Stomach smooth muscle (tissue), 2 donors: Measurements from ENCODE around the gene GUCY2C.
A peak's percentile ranks its signal among the peaks of the same experiment; 100 is the strongest.

Source experiments
- H3K27ac ChIP-seq: one replicate; pipeline ENCODE4 v1.7.0; 2013; ENCODE audit warnings: mild to moderate bottlenecking, low read length, inconsistent platforms
- H3K27me3 ChIP-seq, 2 donors: one replicate each; pipeline ENCODE4 v1.7.0; 2013; ENCODE audit warnings: low read length in 2 of 2; ENCODE audit not compliant: insufficient read depth in 2 of 2, control insufficient read depth in 1 of 2
- H3K36me3 ChIP-seq, 2 donors: one replicate each; pipeline ENCODE4 v1.7.0; 2013; ENCODE audit warnings: low read length in 2 of 2; ENCODE audit not compliant: control insufficient read depth in 2 of 2, insufficient read depth in 2 of 2
- H3K4me1 ChIP-seq: one replicate; pipeline ENCODE4 v1.7.0; 2013; ENCODE audit warnings: low read length; ENCODE audit not compliant: control insufficient read depth, insufficient read depth
- H3K4me3 ChIP-seq, 2 donors: one replicate each; pipeline ENCODE4 v1.7.0; 2013; ENCODE audit warnings: low read length in 2 of 2
- H3K9ac ChIP-seq, 2 donors: one replicate each; pipeline ENCODE4 v1.7.0; 2013; ENCODE audit warnings: low read length in 2 of 2, mild to moderate bottlenecking in 1 of 2
- H3K9me3 ChIP-seq, 2 donors: one replicate each; pipeline ENCODE4 v1.7.0; 2013; ENCODE audit warnings: low read length in 2 of 2; ENCODE audit not compliant: control insufficient read depth in 2 of 2
- donor health status: healthy.
- donor health status: Pancreatic carcinoma.

Gene GUCY2C

GRCh38 chr12:14621826-14622225, 74.6 kb downstream of the GUCY2C start:
- no peak overlapping the region for H3K9ac ChIP-seq
- H3K27ac ChIP-seq: no peak overlapping the region
- H3K27me3 ChIP-seq: no peaks in the 10 kb centered on the region
- no peaks in the 10 kb centered on the region for H3K4me1 ChIP-seq
- no peaks in the 10 kb centered on the region for H3K36me3 ChIP-seq
- no peak overlapping the region for H3K4me3 ChIP-seq
- H3K9me3 ChIP-seq: no peaks in the 10 kb centered on the region

GRCh38 chr12:14619741-14620501, 76.5 kb downstream of the GUCY2C start:
- Histone ChIP-seq H3K9me3 (no peaks in the 10 kb centered on the region), H3K27ac (no peak overlapping the region), H3K4me1 (no peaks in the 10 kb centered on the region), H3K27me3 (no peaks in the 10 kb centered on the region), H3K4me3 (no peak overlapping the region), H3K9ac (no peak overlapping the region), H3K36me3 (no peaks in the 10 kb centered on the region)

- Histone ChIP-seq H3K27me3 (no peaks in the 10 kb centered on the region), H3K27ac (no peak overlapping the region), H3K4me3 (no peak overlapping the region), H3K36me3 (no peaks in the 10 kb centered on the region), H3K9ac (no peak overlapping the region), H3K4me1 (no peaks in the 10 kb centered on the region), H3K9me3 (no peaks in the 10 kb centered on the region)
Observed at GRCh38 chr12:14618983-14619382, 77.4 kb downstream of the GUCY2C start.

GRCh38 chr12:14614704-14615121, 81.7 kb downstream of the GUCY2C start:
- Histone ChIP-seq H3K4me3 (no peak overlapping the region), H3K4me1 (peaks cover 3% of the 10 kb centered on the region), H3K27ac (no peak overlapping the region), H3K27me3 (no peaks in the 10 kb centered on the region), H3K9me3 (peaks cover 0 to 2% of the 10 kb centered on the region in 2 donors), H3K36me3 (no peaks in the 10 kb centered on the region), H3K9ac (no peak overlapping the region)

GRCh38 chr12:14613718-14614117, 82.7 kb downstream of the GUCY2C start:
- Histone ChIP-seq H3K4me3 (peak overlapping the region in 1 of 2 donors; percentile 8), H3K27ac (peak overlapping the region; percentile 64)

GRCh38 chr12:14612898-14613445, 83.4 kb downstream of the GUCY2C start:
- Histone ChIP-seq H3K4me1 (peaks cover 3% of the 10 kb centered on the region), H3K9me3 (peaks cover 0 to 2% of the 10 kb centered on the region in 2 donors), H3K4me3 (no peak overlapping the region), H3K27me3 (no peaks in the 10 kb centered on the region), H3K27ac (no peak overlapping the region), H3K9ac (no peak overlapping the region), H3K36me3 (no peaks in the 10 kb centered on the region)

More at GRCh38 chr12:14613718-14614117, 82.7 kb downstream of the GUCY2C start:
- H3K4me1 ChIP-seq: peaks cover 3% of the 10 kb centered on the region
- no peaks in the 10 kb centered on the region for H3K36me3 ChIP-seq
- no peaks in the 10 kb centered on the region for H3K27me3 ChIP-seq
- no peak overlapping the region for H3K9ac ChIP-seq
- H3K9me3 ChIP-seq: peaks cover 0 to 2% of the 10 kb centered on the region in 2 donors

- Histone ChIP-seq H3K9me3 (peaks cover 0 to 2% of the 10 kb centered on the region in 2 donors), H3K27me3 (no peaks in the 10 kb centered on the region), H3K9ac (no peak overlapping the region), H3K4me1 (peaks cover 3% of the 10 kb centered on the region), H3K27ac (no peak overlapping the region), H3K4me3 (no peak overlapping the region), H3K36me3 (no peaks in the 10 kb centered on the region)
Observed at GRCh38 chr12:14612250-14612649, 84.1 kb downstream of the GUCY2C start.

- H3K27me3 ChIP-seq: no peaks in the 10 kb centered on the region
- H3K4me1 ChIP-seq: peaks cover 3% of the 10 kb centered on the region
- H3K36me3 ChIP-seq: no peaks in the 10 kb centered on the region
- no peak overlapping the region for H3K4me3 ChIP-seq
- no peak overlapping the region for H3K27ac ChIP-seq
- H3K9me3 ChIP-seq: peaks cover 0 to 2% of the 10 kb centered on the region in 2 donors
- no peak overlapping the region for H3K9ac ChIP-seq
Observed at GRCh38 chr12:14611640-14612203, 84.7 kb downstream of the GUCY2C start.

- Histone ChIP-seq H3K27ac (no peak overlapping the region), H3K27me3 (no peaks in the 10 kb centered on the region), H3K4me3 (no peak overlapping the region), H3K9me3 (peaks cover 2 to 7% of the 10 kb centered on the region in 2 donors), H3K9ac (no peak overlapping the region), H3K36me3 (no peaks in the 10 kb centered on the region), H3K4me1 (no peaks in the 10 kb centered on the region)
Observed at GRCh38 chr12:14607568-14607967, 88.8 kb downstream of the GUCY2C start.

- H3K4me3 ChIP-seq: no peak overlapping the region
- peaks cover 0 to 7% of the 10 kb centered on the region in 2 donors for H3K9me3 ChIP-seq
- no peaks in the 10 kb centered on the region for H3K36me3 ChIP-seq
- H3K4me1 ChIP-seq: no peaks in the 10 kb centered on the region
- no peak overlapping the region for H3K27ac ChIP-seq
- no peaks in the 10 kb centered on the region for H3K27me3 ChIP-seq
- no peak overlapping the region for H3K9ac ChIP-seq
Observed at GRCh38 chr12:14605401-14605989, 90.9 kb downstream of the GUCY2C start.
